Neural progenitor cell (in vitro differentiated cells): ENCODE results near the gene PHRF1.

ENCODE experiments used
- EZH2 ChIP-seq: fragments of 200-600 bp; sonication (generic); IDR thresholded peaks from 2 replicates; pipeline ENCODE4 v1.6.1; 2017; ENCODE audit warnings: antibody characterized with exemption, mild to moderate bottlenecking, moderate library complexity
- TF ChIP-seq, protein P1 (sequence below): fragments of 200-600 bp; sonication (generic); IDR thresholded peaks from 2 replicates; pipeline ENCODE4 v1.5.1; 2017; ENCODE audit warnings: antibody characterized with exemption, mild to moderate bottlenecking

GRCh38 chr11:619628-620050, 43.4 kb downstream of the PHRF1 start:
- TF ChIP-seq, protein P1, sequence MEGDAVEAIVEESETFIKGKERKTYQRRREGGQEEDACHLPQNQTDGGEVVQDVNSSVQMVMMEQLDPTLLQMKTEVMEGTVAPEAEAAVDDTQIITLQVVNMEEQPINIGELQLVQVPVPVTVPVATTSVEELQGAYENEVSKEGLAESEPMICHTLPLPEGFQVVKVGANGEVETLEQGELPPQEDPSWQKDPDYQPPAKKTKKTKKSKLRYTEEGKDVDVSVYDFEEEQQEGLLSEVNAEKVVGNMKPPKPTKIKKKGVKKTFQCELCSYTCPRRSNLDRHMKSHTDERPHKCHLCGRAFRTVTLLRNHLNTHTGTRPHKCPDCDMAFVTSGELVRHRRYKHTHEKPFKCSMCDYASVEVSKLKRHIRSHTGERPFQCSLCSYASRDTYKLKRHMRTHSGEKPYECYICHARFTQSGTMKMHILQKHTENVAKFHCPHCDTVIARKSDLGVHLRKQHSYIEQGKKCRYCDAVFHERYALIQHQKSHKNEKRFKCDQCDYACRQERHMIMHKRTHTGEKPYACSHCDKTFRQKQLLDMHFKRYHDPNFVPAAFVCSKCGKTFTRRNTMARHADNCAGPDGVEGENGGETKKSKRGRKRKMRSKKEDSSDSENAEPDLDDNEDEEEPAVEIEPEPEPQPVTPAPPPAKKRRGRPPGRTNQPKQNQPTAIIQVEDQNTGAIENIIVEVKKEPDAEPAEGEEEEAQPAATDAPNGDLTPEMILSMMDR = no peak
- TF ChIP-seq EZH2 = no peak
